Measurements from ENCODE around the gene RBM44. TPM values are rescaled to one million over a fixed set of nuclear protein-coding genes. Genes with fewer than 3 reads are reported as not detected.

Gene RBM44
- total and polyA plus RNA-seq, 4 donors = 0.02 to 0.75 (median 0.15) TPM

DNA sequence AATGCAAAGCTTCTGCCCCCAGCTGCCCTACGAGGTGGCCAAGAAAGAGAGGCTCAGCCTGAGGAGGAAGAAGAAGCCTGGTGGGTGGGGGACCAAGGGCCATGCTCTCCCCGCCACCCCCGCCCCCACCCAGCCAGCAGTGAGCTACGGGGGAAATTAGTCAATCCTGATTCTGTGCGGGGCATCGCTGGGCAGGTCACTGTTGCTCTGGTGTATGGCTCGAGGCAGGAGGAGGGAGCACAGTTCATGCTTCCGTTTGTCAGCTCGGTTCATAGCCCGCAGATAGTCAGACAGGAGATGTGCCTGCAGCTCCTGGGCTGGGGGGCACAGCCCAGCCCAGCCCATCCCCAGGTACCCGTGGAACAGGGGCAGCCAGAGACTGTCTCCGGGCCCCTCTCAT, 78.0 kb downstream of the RBM44 start:
- DNase-seq (ENCODE audit: low spot score) = no peak
- Histone ChIP-seq H3K9ac (ENCODE audit: low read depth in 1 of 2, low read length in 2 of 2) (no peak overlapping the region), H3K27me3 (ENCODE audit: control insufficient read depth in 4 of 4, insufficient read depth in 4 of 4, low read length in 3 of 4) (no peaks in the 10 kb centered on the region), H3K4me1 (ENCODE audit: control insufficient read depth in 4 of 4, insufficient read depth in 4 of 4, low read length in 3 of 4) (no peaks in the 10 kb centered on the region), H3K9me3 (ENCODE audit: control insufficient read depth in 4 of 4, low read length in 3 of 4) (no peaks in the 10 kb centered on the region), H3K27ac (ENCODE audit: low read depth in 1 of 2, low read length in 2 of 2) (no peak overlapping the region), H3K36me3 (ENCODE audit: control insufficient read depth in 4 of 4, insufficient read depth in 3 of 4, low read depth in 1 of 4, low read length in 3 of 4) (no peaks in the 10 kb centered on the region), H3K4me3 (ENCODE audit: low read depth in 1 of 3, low read length in 3 of 3) (no peak overlapping the region)
- no peak for TF ChIP-seq YY1 (IDR thresholded peaks at IDR 0.05)
- no peak for TF ChIP-seq JUND (IDR thresholded peaks at IDR 0.05)
- no peak for TF ChIP-seq HNF4G (IDR thresholded peaks at IDR 0.05)
- TF ChIP-seq EGR1 (IDR thresholded peaks at IDR 0.05; ENCODE audit: low read depth in 2 of 2) = no peak
- TF ChIP-seq RAD21 (IDR thresholded peaks at IDR 0.05) = no peak
- no peak for TF ChIP-seq FOXA2 (IDR thresholded peaks at IDR 0.05)
- no peak for TF ChIP-seq RXRA (IDR thresholded peaks at IDR 0.05)
- TF ChIP-seq SP1 (IDR thresholded peaks at IDR 0.05) = no peak
- TF ChIP-seq, protein P1, sequence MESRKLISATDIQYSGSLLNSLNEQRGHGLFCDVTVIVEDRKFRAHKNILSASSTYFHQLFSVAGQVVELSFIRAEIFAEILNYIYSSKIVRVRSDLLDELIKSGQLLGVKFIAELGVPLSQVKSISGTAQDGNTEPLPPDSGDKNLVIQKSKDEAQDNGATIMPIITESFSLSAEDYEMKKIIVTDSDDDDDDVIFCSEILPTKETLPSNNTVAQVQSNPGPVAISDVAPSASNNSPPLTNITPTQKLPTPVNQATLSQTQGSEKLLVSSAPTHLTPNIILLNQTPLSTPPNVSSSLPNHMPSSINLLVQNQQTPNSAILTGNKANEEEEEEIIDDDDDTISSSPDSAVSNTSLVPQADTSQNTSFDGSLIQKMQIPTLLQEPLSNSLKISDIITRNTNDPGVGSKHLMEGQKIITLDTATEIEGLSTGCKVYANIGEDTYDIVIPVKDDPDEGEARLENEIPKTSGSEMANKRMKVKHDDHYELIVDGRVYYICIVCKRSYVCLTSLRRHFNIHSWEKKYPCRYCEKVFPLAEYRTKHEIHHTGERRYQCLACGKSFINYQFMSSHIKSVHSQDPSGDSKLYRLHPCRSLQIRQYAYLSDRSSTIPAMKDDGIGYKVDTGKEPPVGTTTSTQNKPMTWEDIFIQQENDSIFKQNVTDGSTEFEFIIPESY (IDR thresholded peaks at IDR 0.05) = no peak
- TF ChIP-seq GABPA (IDR thresholded peaks at IDR 0.05 in 1 of 2, conservative IDR thresholded peaks at IDR 0.05 in 1 of 2) = no peak
- TF ChIP-seq HNF4A (conservative IDR thresholded peaks at IDR 0.05) = no peak
- TF ChIP-seq TAF1 (conservative IDR thresholded peaks at IDR 0.05) = no peak
- TF ChIP-seq, protein P2, sequence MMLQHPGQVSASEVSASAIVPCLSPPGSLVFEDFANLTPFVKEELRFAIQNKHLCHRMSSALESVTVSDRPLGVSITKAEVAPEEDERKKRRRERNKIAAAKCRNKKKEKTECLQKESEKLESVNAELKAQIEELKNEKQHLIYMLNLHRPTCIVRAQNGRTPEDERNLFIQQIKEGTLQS (IDR thresholded peaks at IDR 0.05) = no peak
- TF ChIP-seq, protein P3, sequence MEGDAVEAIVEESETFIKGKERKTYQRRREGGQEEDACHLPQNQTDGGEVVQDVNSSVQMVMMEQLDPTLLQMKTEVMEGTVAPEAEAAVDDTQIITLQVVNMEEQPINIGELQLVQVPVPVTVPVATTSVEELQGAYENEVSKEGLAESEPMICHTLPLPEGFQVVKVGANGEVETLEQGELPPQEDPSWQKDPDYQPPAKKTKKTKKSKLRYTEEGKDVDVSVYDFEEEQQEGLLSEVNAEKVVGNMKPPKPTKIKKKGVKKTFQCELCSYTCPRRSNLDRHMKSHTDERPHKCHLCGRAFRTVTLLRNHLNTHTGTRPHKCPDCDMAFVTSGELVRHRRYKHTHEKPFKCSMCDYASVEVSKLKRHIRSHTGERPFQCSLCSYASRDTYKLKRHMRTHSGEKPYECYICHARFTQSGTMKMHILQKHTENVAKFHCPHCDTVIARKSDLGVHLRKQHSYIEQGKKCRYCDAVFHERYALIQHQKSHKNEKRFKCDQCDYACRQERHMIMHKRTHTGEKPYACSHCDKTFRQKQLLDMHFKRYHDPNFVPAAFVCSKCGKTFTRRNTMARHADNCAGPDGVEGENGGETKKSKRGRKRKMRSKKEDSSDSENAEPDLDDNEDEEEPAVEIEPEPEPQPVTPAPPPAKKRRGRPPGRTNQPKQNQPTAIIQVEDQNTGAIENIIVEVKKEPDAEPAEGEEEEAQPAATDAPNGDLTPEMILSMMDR (IDR thresholded peaks at IDR 0.05; ENCODE audit: low read depth, low read length, missing input control) = no peak
- 92% methylated on average over 12 of the region's 12 CpGs for WGBS

DNA sequence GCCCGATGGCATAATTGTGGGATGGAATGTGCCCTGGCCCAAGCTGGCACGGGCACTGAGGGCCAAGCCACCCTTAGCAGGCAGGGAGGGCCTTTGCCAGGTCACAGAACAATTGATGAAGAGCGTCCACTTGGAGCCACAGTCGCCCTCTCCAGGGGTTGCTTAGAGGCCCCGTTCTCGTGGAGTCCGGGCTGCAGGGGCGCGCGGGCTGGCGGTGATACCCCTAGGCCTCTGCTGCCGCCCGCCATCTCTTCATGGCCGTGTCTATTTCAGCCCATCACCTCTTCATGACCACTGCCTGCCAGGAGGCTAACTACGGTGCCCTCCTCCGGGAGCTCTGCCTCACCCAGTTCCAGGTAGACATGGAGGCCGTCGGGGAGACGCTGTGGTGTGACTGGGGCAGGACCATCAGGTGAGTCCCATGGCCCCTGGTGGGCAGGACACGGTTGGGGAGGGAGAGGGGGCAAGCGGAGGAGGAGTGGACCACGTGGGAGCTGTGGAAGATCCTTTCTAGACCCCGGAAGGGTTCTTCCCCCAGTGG, 78.4 kb downstream of the RBM44 start:
- Histone ChIP-seq H3K4me3 (ENCODE audit: low read depth in 1 of 3, low read length in 3 of 3) (no peak overlapping the region), H3K27ac (ENCODE audit: low read depth in 1 of 2, low read length in 2 of 2) (no peak overlapping the region), H3K36me3 (ENCODE audit: control insufficient read depth in 4 of 4, insufficient read depth in 3 of 4, low read depth in 1 of 4, low read length in 3 of 4) (no peaks in the 10 kb centered on the region), H3K9ac (ENCODE audit: low read depth in 1 of 2, low read length in 2 of 2) (no peak overlapping the region), H3K9me3 (ENCODE audit: control insufficient read depth in 4 of 4, low read length in 3 of 4) (no peaks in the 10 kb centered on the region), H3K4me1 (ENCODE audit: control insufficient read depth in 4 of 4, insufficient read depth in 4 of 4, low read length in 3 of 4) (no peaks in the 10 kb centered on the region), H3K27me3 (ENCODE audit: control insufficient read depth in 4 of 4, insufficient read depth in 4 of 4, low read length in 3 of 4) (no peaks in the 10 kb centered on the region)
- TF ChIP-seq, protein P3 (IDR thresholded peaks at IDR 0.05; ENCODE audit: low read depth, low read length, missing input control) = no peak
- TF ChIP-seq, protein P4, sequence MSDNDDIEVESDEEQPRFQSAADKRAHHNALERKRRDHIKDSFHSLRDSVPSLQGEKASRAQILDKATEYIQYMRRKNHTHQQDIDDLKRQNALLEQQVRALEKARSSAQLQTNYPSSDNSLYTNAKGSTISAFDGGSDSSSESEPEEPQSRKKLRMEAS (IDR thresholded peaks at IDR 0.05) = no peak
- TF ChIP-seq YY1 (IDR thresholded peaks at IDR 0.05) (no peak), RAD21 (IDR thresholded peaks at IDR 0.05) (no peak)
- no peak for DNase-seq (ENCODE audit: low spot score)
- WGBS = 96% methylated on average over 23 of the region's 23 CpGs
